ENCODE results near the gene CDC5L.

The CDC5L gene

GRCh38 chr6:44435500-44435899 is 48.0 kb downstream of the CDC5L start:
- H3K4me1 ChIP-seq (ENCODE audit: insufficient read depth, low read length, poor library complexity, severe bottlenecking), result peaks cover 9% of the 10 kb centered on the region
- H3K79me2 ChIP-seq (ENCODE audit: insufficient read depth, low read length), result peaks cover 45% of the 10 kb centered on the region
- H3K27me3 ChIP-seq (ENCODE audit: insufficient read depth, low read length, poor library complexity, severe bottlenecking), result no peaks in the 10 kb centered on the region
- H3K4me3 ChIP-seq (ENCODE audit: low read length, poor library complexity, severe bottlenecking), result no peak overlapping the region
- peaks cover 48% of the 10 kb centered on the region for H3K36me3 ChIP-seq (ENCODE audit: insufficient read depth, low read length)
- no peaks in the 10 kb centered on the region for H3K9me3 ChIP-seq (ENCODE audit: insufficient read depth, low read depth, low read length)
- TF ChIP-seq CTCF (conservative IDR thresholded peaks at IDR 0.05; ENCODE audit: low read length) (no peak), EZH2phosphoT487 (IDR thresholded peaks at IDR 0.05; ENCODE audit: borderline replicate concordance) (no peak)
- H3K9ac ChIP-seq (ENCODE audit: low read depth, low read length, poor library complexity, severe bottlenecking), result no peak overlapping the region
- H4K20me1 ChIP-seq (ENCODE audit: insufficient read depth, low read length, poor library complexity, severe bottlenecking), result peaks cover 30% of the 10 kb centered on the region
- peaks cover 5% of the 10 kb centered on the region; the same call in 1 of the 2 replicates for H3F3A ChIP-seq (ENCODE audit: low read depth)
- H3K9me2 ChIP-seq (replicated peaks; ENCODE audit: low read depth, low read length), result no peaks in the 10 kb centered on the region
- H3K4me2 ChIP-seq (ENCODE audit: low read depth, low read length, poor library complexity, severe bottlenecking), result no peak overlapping the region
- no peak overlapping the region for H2AFZ ChIP-seq (ENCODE audit: low read length)

- H3K27me3 ChIP-seq (ENCODE audit: insufficient read depth, low read length, poor library complexity, severe bottlenecking), result no peaks in the 10 kb centered on the region
- TF ChIP-seq CTCF (conservative IDR thresholded peaks at IDR 0.05; ENCODE audit: low read length), result no peak
- no peak for TF ChIP-seq EZH2phosphoT487 (IDR thresholded peaks at IDR 0.05; ENCODE audit: borderline replicate concordance)
- peaks cover 16% of the 10 kb centered on the region for H3K9me3 ChIP-seq (ENCODE audit: insufficient read depth, low read depth, low read length)
- H3K4me3 ChIP-seq (ENCODE audit: low read length, poor library complexity, severe bottlenecking), result no peak overlapping the region
- H3K9ac ChIP-seq (ENCODE audit: low read depth, low read length, poor library complexity, severe bottlenecking), result no peak overlapping the region
- H3F3A ChIP-seq (ENCODE audit: low read depth), result peaks cover 16% of the 10 kb centered on the region
- H3K4me2 ChIP-seq (ENCODE audit: low read depth, low read length, poor library complexity, severe bottlenecking), result no peak overlapping the region
- peaks cover 19% of the 10 kb centered on the region for H4K20me1 ChIP-seq (ENCODE audit: insufficient read depth, low read length, poor library complexity, severe bottlenecking)
- peaks cover 60% of the 10 kb centered on the region for H3K79me2 ChIP-seq (ENCODE audit: insufficient read depth, low read length)
- no peak overlapping the region for H2AFZ ChIP-seq (ENCODE audit: low read length)
- H3K36me3 ChIP-seq (ENCODE audit: insufficient read depth, low read length), result peaks cover 47% of the 10 kb centered on the region
- peaks cover 19% of the 10 kb centered on the region for H3K4me1 ChIP-seq (ENCODE audit: insufficient read depth, low read length, poor library complexity, severe bottlenecking)
- H3K9me2 ChIP-seq (replicated peaks; ENCODE audit: low read depth, low read length), result no peaks in the 10 kb centered on the region
Measured at GRCh38 chr6:44438827-44439226, 51.3 kb downstream of the CDC5L start.

GRCh38 chr6:44439270-44440045 is 52.0 kb downstream of the CDC5L start:
- Histone ChIP-seq H3K79me2 (ENCODE audit: insufficient read depth, low read length) (peaks cover 62% of the 10 kb centered on the region), H3K9me2 (replicated peaks; ENCODE audit: low read depth, low read length) (no peaks in the 10 kb centered on the region), H3F3A (ENCODE audit: low read depth) (peaks cover 16% of the 10 kb centered on the region), H3K9ac (ENCODE audit: low read depth, low read length, poor library complexity, severe bottlenecking) (no peak overlapping the region), H3K27me3 (ENCODE audit: insufficient read depth, low read length, poor library complexity, severe bottlenecking) (no peaks in the 10 kb centered on the region), H2AFZ (ENCODE audit: low read length) (no peak overlapping the region), H3K4me1 (ENCODE audit: insufficient read depth, low read length, poor library complexity, severe bottlenecking) (peaks cover 19% of the 10 kb centered on the region), H3K4me3 (ENCODE audit: low read length, poor library complexity, severe bottlenecking) (no peak overlapping the region), H3K4me2 (ENCODE audit: low read depth, low read length, poor library complexity, severe bottlenecking) (no peak overlapping the region), H3K9me3 (ENCODE audit: insufficient read depth, low read depth, low read length) (peaks cover 23% of the 10 kb centered on the region), H4K20me1 (ENCODE audit: insufficient read depth, low read length, poor library complexity, severe bottlenecking) (peaks cover 18% of the 10 kb centered on the region), H3K36me3 (ENCODE audit: insufficient read depth, low read length) (peaks cover 54% of the 10 kb centered on the region)
- TF ChIP-seq EZH2phosphoT487 (IDR thresholded peaks at IDR 0.05; ENCODE audit: borderline replicate concordance) (no peak), CTCF (conservative IDR thresholded peaks at IDR 0.05; ENCODE audit: low read length) (no peak)
